PC-9 (cell line): ENCODE results near the gene HOXB5. TPM values are rescaled to one million over a fixed set of nuclear protein-coding genes. Genes with fewer than 3 reads are reported as not detected.

Source experiments
- BruUV-seq: library from RNA; stranded (reverse); fragments of 400-500 nt; replicated peaks from 2 replicates; lab custom pipeline; 2021; lab: Mats Ljungman, UMichigan
- CTCF ChIA-PET: fragments of 300-600 bp; sonication (Branson Sonifier 250); formaldehyde crosslinking; loops from one replicate; lab custom pipeline; 2022; ENCODE audit warnings: antibody characterized with exemption; lab: Charles Lee
- POLR2A ChIA-PET: fragments of 300-600 bp; sonication (Branson Sonifier 250); formaldehyde crosslinking; loops from one replicate; lab custom pipeline; 2022; ENCODE audit warnings: antibody characterized with exemption; ENCODE audit not compliant: unreplicated experiment; lab: Charles Lee
- DNase-seq, 2 experiments: peaks; one replicate each; pipeline versions ENCODE4 v3.0.0 to v3.0.0-alpha.2; 2015 to 2022; ENCODE audit warnings: mixed read lengths in 1 of 2
- H2AFZ ChIP-seq: fragments of 200-600 bp; sonication (generic); 2 replicates; pipeline ENCODE4 v1.8.1; 2017; ENCODE audit warnings: antibody characterized with exemption
- H3F3A ChIP-seq: fragments of 200-600 bp; sonication (generic); 2 replicates; pipeline ENCODE4 v1.8.1; 2017; ENCODE audit warnings: antibody characterized with exemption, mild to moderate bottlenecking, low read depth; ENCODE audit not compliant: insufficient read depth
- H3K27ac ChIP-seq: fragments of 200-600 bp; sonication (generic); 2 replicates; pipeline ENCODE4 v1.6.1; 2016; ENCODE audit warnings: mixed run types
- H3K27me3 ChIP-seq: fragments of 200-600 bp; sonication (generic); 2 replicates; pipeline ENCODE4 v1.6.1; 2016; ENCODE audit warnings: low read depth, mixed run types; ENCODE audit not compliant: insufficient read depth
- H3K36me3 ChIP-seq: fragments of 200-600 bp; sonication (generic); 2 replicates; pipeline ENCODE4 v1.6.1; 2016; ENCODE audit warnings: low read depth, mixed run types
- H3K4me1 ChIP-seq: fragments of 200-600 bp; sonication (generic); replicated peaks from 2 replicates; pipeline ENCODE4 v1.6.1; 2016; ENCODE audit warnings: mixed run types; ENCODE audit not compliant: insufficient read depth
- H3K4me2 ChIP-seq: fragments of 200-600 bp; sonication (generic); 2 replicates; pipeline ENCODE4 v1.6.1; 2017; ENCODE audit warnings: mixed run types
- H3K4me3 ChIP-seq: fragments of 200-600 bp; sonication (generic); 2 replicates; pipeline ENCODE4 v1.6.1; 2016; ENCODE audit warnings: mixed run types
- H3K79me2 ChIP-seq: fragments of 200-600 bp; sonication (generic); 2 replicates; pipeline ENCODE4 v1.6.1; 2017; ENCODE audit warnings: low read depth, mixed run types
- H3K9me2 ChIP-seq: fragments of 200-600 bp; sonication (generic); 2 replicates; pipeline ENCODE4 v1.8.1; 2017; ENCODE audit warnings: mild to moderate bottlenecking; ENCODE audit not compliant: insufficient read depth
- H3K9me3 ChIP-seq: fragments of 200-600 bp; sonication (generic); 2 replicates; pipeline ENCODE4 v1.8.1; 2016; ENCODE audit warnings: low read depth; ENCODE audit not compliant: insufficient read depth
- H4K20me1 ChIP-seq: fragments of 200-600 bp; sonication (generic); 2 replicates; pipeline ENCODE4 v1.8.1; 2017; ENCODE audit not compliant: insufficient read depth
- CTCF ChIP-seq: fragments of 200-600 bp; sonication (generic); conservative IDR thresholded peaks from 2 replicates; pipeline ENCODE4 v1.6.1; 2017; ENCODE audit warnings: mixed run types, antibody characterized with exemption, mild to moderate bottlenecking, moderate library complexity
- EZH2 ChIP-seq: fragments of 200-600 bp; sonication (generic); IDR thresholded peaks from 2 replicates; pipeline ENCODE4 v1.8.0; 2017; ENCODE audit warnings: antibody characterized with exemption, low read depth
- intact Hi-C: fragments of 100-400 bp; cut with micrococcal nuclease; formaldehyde crosslinking; loops from one replicate; pipeline ENCODE4 v1.10.0; 2022; ENCODE audit not compliant: unreplicated experiment
- total RNA-seq: library from RNA; stranded (reverse); gene quantifications from 2 replicates; pipeline ENCODE4 v1.2.3, GENCODE V29; 2021

The HOXB5 gene
- total RNA-seq, 1 experiment from 2014 or later: 12.9 TPM

- intact Hi-C loops: no loop called here
- Histone ChIP-seq H3K9me3 (no peaks in the 10 kb centered on the region), H3K36me3 (no peaks in the 10 kb centered on the region), H3K4me2 (peak overlapping the region; percentile 93), H3K9me2 (no peaks in the 10 kb centered on the region), H4K20me1 (peaks cover 41% of the 10 kb centered on the region), H3K27ac (no peak overlapping the region), H2AFZ (0 out of 2 replicates have a peak overlapping the region, but pooled peaks have one; percentile 57), H3F3A (peaks cover 22% of the 10 kb centered on the region; the same call in 1 of the 2 replicates), H3K27me3 (no peaks in the 10 kb centered on the region), H3K4me3 (peak overlapping the region; percentile 74; the same call in 1 of the 2 replicates), H3K4me1 (peaks cover 19% of the 10 kb centered on the region), H3K79me2 (peaks cover 78% of the 10 kb centered on the region)
- POLR2A ChIA-PET: interaction anchor here (0.5 to 0.7 kb wide), 2 partner anchors 17 to 109 kb away, joined by 3 to 19 read pairs; no protein-coding TSS in a partner anchor
- no TSS peak for BruUV-seq
- CTCF ChIA-PET: interaction anchor here (0.6 to 0.7 kb wide), 2 partner anchors 114 to 594 kb away, joined by 4 read pairs; no protein-coding TSS in a partner anchor
- TF ChIP-seq EZH2: no peak
- DNase-seq: no peak
Observed at GRCh38 chr17:48601539-48602425, 8.2 kb upstream of the HOXB5 start.

DNA sequence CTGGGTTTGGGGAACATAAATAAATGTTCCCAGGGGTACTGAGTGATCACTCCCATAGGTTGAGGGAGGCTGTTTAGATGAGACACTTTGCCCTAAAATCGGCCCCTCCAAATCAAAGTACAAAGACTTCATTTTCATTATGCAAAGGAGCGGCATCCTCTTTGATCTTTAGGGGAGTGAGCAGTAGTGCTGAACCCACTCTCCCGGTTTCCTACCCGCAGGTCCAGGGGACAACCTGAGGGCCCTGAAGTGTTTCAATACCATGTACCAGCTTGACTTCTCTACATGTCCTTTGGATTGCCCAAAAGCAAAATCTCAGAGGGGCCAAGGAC, 7.6 kb upstream of the HOXB5 start:
- H2AFZ ChIP-seq: no peak overlapping the region
- H3K4me3 ChIP-seq: no peak overlapping the region
- no peaks in the 10 kb centered on the region for H3K27me3 ChIP-seq
- no peak for DNase-seq
- intact Hi-C loops: no loop called here
- peaks cover 41% of the 10 kb centered on the region for H4K20me1 ChIP-seq
- no peak overlapping the region for H3K4me2 ChIP-seq
- no TSS peak for BruUV-seq
- H3F3A ChIP-seq: peaks cover 22% of the 10 kb centered on the region; the same call in 1 of the 2 replicates
- H3K4me1 ChIP-seq: peaks cover 19% of the 10 kb centered on the region
- no peak for TF ChIP-seq EZH2
- no peak for TF ChIP-seq CTCF
- H3K36me3 ChIP-seq: no peaks in the 10 kb centered on the region
- no peaks in the 10 kb centered on the region for H3K9me3 ChIP-seq
- H3K9me2 ChIP-seq: no peaks in the 10 kb centered on the region
- H3K79me2 ChIP-seq: peaks cover 79% of the 10 kb centered on the region
- H3K27ac ChIP-seq: no peak overlapping the region
- CTCF ChIA-PET: interaction anchor here (0.6 to 0.7 kb wide), 2 partner anchors 114 to 593 kb away, joined by 4 read pairs; no protein-coding TSS in a partner anchor
- POLR2A ChIA-PET: interaction anchor here (0.5 kb wide), 1 partner anchor 17 kb away, joined by 3 read pairs; no protein-coding TSS in a partner anchor

GRCh38 chr17:48600244-48601098, 6.9 kb upstream of the HOXB5 start:
- H3K27ac ChIP-seq: no peak overlapping the region
- H2AFZ ChIP-seq: no peak overlapping the region
- TF ChIP-seq CTCF (no peak), EZH2 (no peak)
- DNase-seq: no peak
- H3K4me1 ChIP-seq: peaks cover 15% of the 10 kb centered on the region
- H3K4me3 ChIP-seq: no peak overlapping the region
- H3K79me2 ChIP-seq: peaks cover 79% of the 10 kb centered on the region
- CTCF ChIA-PET: interaction anchor here (0.7 kb wide), 1 partner anchor 113 kb away, joined by 4 read pairs; no protein-coding TSS in a partner anchor
- H4K20me1 ChIP-seq: peaks cover 41% of the 10 kb centered on the region
- BruUV-seq: no TSS peak
- H3F3A ChIP-seq: peaks cover 22% of the 10 kb centered on the region; the same call in 1 of the 2 replicates
- H3K9me2 ChIP-seq: no peaks in the 10 kb centered on the region
- H3K36me3 ChIP-seq: 0 out of 2 replicates have a peak, but pooled peaks cover under 1% of the 10 kb centered on the region
- H3K4me2 ChIP-seq: no peak overlapping the region
- no peaks in the 10 kb centered on the region for H3K9me3 ChIP-seq
- intact Hi-C loops: no loop called here
- POLR2A ChIA-PET: no interaction called here
- H3K27me3 ChIP-seq: no peaks in the 10 kb centered on the region
